Duodenal mucosa (tissue), 2 donors: Measurements from ENCODE around the gene AHCYL1.

Experiments used
- H3K27ac ChIP-seq: one replicate; pipeline ENCODE4 v1.7.0; 2013; ENCODE audit warnings: low read depth, low read length
- H3K27me3 ChIP-seq, 2 donors: one replicate each; pipeline ENCODE4 v1.7.0; 2013; ENCODE audit warnings: low read length in 2 of 2, control low read depth in 1 of 2; ENCODE audit not compliant: insufficient read depth in 2 of 2, control insufficient read depth in 1 of 2
- H3K36me3 ChIP-seq, 2 donors: one replicate each; pipeline ENCODE4 v1.7.0; 2013; ENCODE audit warnings: low read length in 2 of 2, control low read depth in 1 of 2; ENCODE audit not compliant: insufficient read depth in 2 of 2, control insufficient read depth in 1 of 2
- H3K4me1 ChIP-seq, 2 donors: one replicate each; pipeline ENCODE4 v1.7.0; 2013; ENCODE audit warnings: low read length in 2 of 2, control low read depth in 1 of 2; ENCODE audit not compliant: insufficient read depth in 2 of 2, control insufficient read depth in 1 of 2
- H3K4me3 ChIP-seq, 2 donors: one replicate each; pipeline ENCODE4 v1.7.0; 2013; ENCODE audit warnings: low read length in 2 of 2, low read depth in 1 of 2
- H3K9ac ChIP-seq, 2 donors: one replicate each; pipeline ENCODE4 v1.7.0; 2013; ENCODE audit warnings: low read length in 2 of 2, low read depth in 1 of 2
- H3K9me3 ChIP-seq, 2 donors: one replicate each; pipeline ENCODE4 v1.7.0; 2013; ENCODE audit warnings: low read length in 2 of 2, control low read depth in 1 of 2; ENCODE audit not compliant: control insufficient read depth in 1 of 2

Gene AHCYL1

GRCh38 chr1:110057963-110058518 is 73.5 kb downstream of the AHCYL1 start:
- Histone ChIP-seq H3K9me3 (no peaks in the 10 kb centered on the region), H3K9ac (no peak overlapping the region), H3K4me3 (no peak overlapping the region), H3K27me3 (no peaks in the 10 kb centered on the region), H3K4me1 (peaks cover 15 to 19% of the 10 kb centered on the region in 2 donors), H3K36me3 (peaks cover 35 to 65% of the 10 kb centered on the region in 2 donors), H3K27ac (no peak overlapping the region)

- Histone ChIP-seq H3K9me3 (no peaks in the 10 kb centered on the region), H3K27me3 (no peaks in the 10 kb centered on the region), H3K36me3 (peaks cover 32 to 59% of the 10 kb centered on the region in 2 donors), H3K9ac (no peak overlapping the region), H3K4me1 (peaks cover 15 to 19% of the 10 kb centered on the region in 2 donors), H3K4me3 (no peak overlapping the region), H3K27ac (no peak overlapping the region)
Measured at GRCh38 chr1:110058591-110058990, 74.0 kb downstream of the AHCYL1 start.

GRCh38 chr1:110059133-110059863 is 74.7 kb downstream of the AHCYL1 start:
- no peaks in the 10 kb centered on the region for H3K9me3 ChIP-seq
- no peaks in the 10 kb centered on the region for H3K27me3 ChIP-seq
- no peak overlapping the region for H3K9ac ChIP-seq
- peaks cover 29 to 52% of the 10 kb centered on the region in 2 donors for H3K36me3 ChIP-seq
- no peak overlapping the region for H3K27ac ChIP-seq
- peaks cover 15 to 19% of the 10 kb centered on the region in 2 donors for H3K4me1 ChIP-seq
- no peak overlapping the region for H3K4me3 ChIP-seq

GRCh38 chr1:110060034-110060661 is 75.6 kb downstream of the AHCYL1 start:
- H3K27me3 ChIP-seq: peaks cover 0 to under 1% of the 10 kb centered on the region in 2 donors
- H3K9ac ChIP-seq: no peak overlapping the region
- H3K9me3 ChIP-seq: no peaks in the 10 kb centered on the region
- H3K4me3 ChIP-seq: no peak overlapping the region
- no peak overlapping the region for H3K27ac ChIP-seq
- H3K36me3 ChIP-seq: peaks cover 22 to 44% of the 10 kb centered on the region in 2 donors
- peaks cover 15 to 19% of the 10 kb centered on the region in 2 donors for H3K4me1 ChIP-seq

GRCh38 chr1:110060662-110061060 is 76.1 kb downstream of the AHCYL1 start:
- peaks cover 0 to 6% of the 10 kb centered on the region in 2 donors for H3K27me3 ChIP-seq
- H3K36me3 ChIP-seq: peaks cover 22 to 39% of the 10 kb centered on the region in 2 donors
- peaks cover 11 to 14% of the 10 kb centered on the region in 2 donors for H3K4me1 ChIP-seq
- no peak overlapping the region for H3K4me3 ChIP-seq
- H3K9me3 ChIP-seq: no peaks in the 10 kb centered on the region
- no peak overlapping the region for H3K9ac ChIP-seq
- H3K27ac ChIP-seq: no peak overlapping the region

- Histone ChIP-seq H3K36me3 (peaks cover 19 to 32% of the 10 kb centered on the region in 2 donors), H3K9me3 (no peaks in the 10 kb centered on the region), H3K27me3 (peaks cover 5 to 13% of the 10 kb centered on the region in 2 donors), H3K4me3 (no peak overlapping the region), H3K27ac (no peak overlapping the region), H3K9ac (no peak overlapping the region), H3K4me1 (peaks cover 7% of the 10 kb centered on the region in 2 donors)
Measured at GRCh38 chr1:110061341-110061740, 76.8 kb downstream of the AHCYL1 start.

GRCh38 chr1:110062612-110063011 is 78.0 kb downstream of the AHCYL1 start:
- Histone ChIP-seq H3K27me3 (peaks cover 17 to 23% of the 10 kb centered on the region in 2 donors), H3K4me1 (no peaks in the 10 kb centered on the region), H3K36me3 (peaks cover 8 to 19% of the 10 kb centered on the region in 2 donors), H3K27ac (no peak overlapping the region), H3K4me3 (no peak overlapping the region), H3K9ac (no peak overlapping the region), H3K9me3 (no peaks in the 10 kb centered on the region)

GRCh38 chr1:110063781-110064180 is 79.2 kb downstream of the AHCYL1 start:
- H3K9me3 ChIP-seq: no peaks in the 10 kb centered on the region
- H3K4me1 ChIP-seq: peaks cover 0 to 8% of the 10 kb centered on the region in 2 donors
- no peak overlapping the region for H3K4me3 ChIP-seq
- H3K9ac ChIP-seq: no peak overlapping the region
- H3K27me3 ChIP-seq: peaks cover 29 to 35% of the 10 kb centered on the region in 2 donors
- no peak overlapping the region for H3K27ac ChIP-seq
- peaks cover 5 to 9% of the 10 kb centered on the region in 2 donors for H3K36me3 ChIP-seq

GRCh38 chr1:110064576-110065337 is 80.2 kb downstream of the AHCYL1 start:
- Histone ChIP-seq H3K27me3 (peaks cover 38 to 45% of the 10 kb centered on the region in 2 donors), H3K4me1 (peaks cover 5 to 8% of the 10 kb centered on the region in 2 donors), H3K9me3 (no peaks in the 10 kb centered on the region), H3K4me3 (no peak overlapping the region), H3K36me3 (peaks cover 2 to 3% of the 10 kb centered on the region in 2 donors), H3K27ac (no peak overlapping the region), H3K9ac (no peak overlapping the region)
